HTR-8/SVneo (cell line): Measurements from ENCODE around the gene FHIT.

Experiments used
- DNase-seq: peaks from one replicate; pipeline ENCODE4 v3.0.0; 2011; ENCODE audit warnings: low spot score, mixed read lengths; ENCODE audit not compliant: insufficient read length
- FAIRE-seq: peaks from 2 replicates; lab custom pipeline; 2011; peaks lifted over from hg19 to GRCh38; lab: Jason Lieb, UNC

The FHIT gene

GRCh38 chr3:60294181-60294580 lies 957.1 kb downstream of the FHIT start:
- FAIRE-seq (no peak), DNase-seq (peak; percentile 4)

GRCh38 chr3:60291115-60291514 lies 960.1 kb downstream of the FHIT start:
- FAIRE-seq = no peak

GRCh38 chr3:60290122-60290492 lies 961.1 kb downstream of the FHIT start:
- no peak for FAIRE-seq

More at GRCh38 chr3:60291115-60291514, 960.1 kb downstream of the FHIT start:
- no peak for DNase-seq

DNA sequence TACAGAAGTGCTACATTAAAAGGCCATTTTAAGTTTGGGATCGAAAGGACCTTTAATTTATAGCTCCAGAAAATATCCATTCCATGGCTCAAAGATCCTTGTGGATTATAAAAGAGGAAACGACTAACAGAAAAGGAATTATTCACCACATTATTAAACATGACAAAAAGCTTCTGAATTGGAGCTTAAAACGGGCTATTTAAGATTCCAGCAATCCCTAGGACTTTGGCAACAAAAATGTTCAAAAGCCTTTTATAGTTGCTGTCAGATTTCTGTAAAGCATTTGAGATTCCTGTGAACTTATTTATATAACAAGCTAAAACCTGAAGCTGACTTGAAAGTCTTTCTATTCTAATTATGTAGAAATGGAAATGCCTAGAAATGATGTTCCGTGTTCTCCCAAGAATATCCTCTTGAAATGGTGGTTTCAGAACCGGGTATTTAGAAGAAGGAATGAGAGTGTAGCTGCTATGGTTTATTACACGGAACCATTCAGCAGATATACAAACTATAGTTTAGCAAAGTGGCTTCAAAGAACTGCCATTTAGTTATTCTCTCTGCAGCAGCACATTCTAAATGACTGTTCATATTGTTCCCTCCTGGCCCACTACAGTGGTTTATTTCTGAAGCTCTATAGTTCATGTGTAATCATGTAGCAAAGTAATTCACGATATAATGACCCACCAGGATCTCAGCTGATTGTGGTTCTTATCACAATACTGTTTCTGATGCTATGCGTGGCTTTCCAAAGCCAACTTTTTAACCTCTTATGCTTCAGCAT lies 961.7 kb downstream of the FHIT start:
- FAIRE-seq (no peak), DNase-seq (no peak)

More at GRCh38 chr3:60290122-60290492, 961.1 kb downstream of the FHIT start:
- no peak for DNase-seq

DNA sequence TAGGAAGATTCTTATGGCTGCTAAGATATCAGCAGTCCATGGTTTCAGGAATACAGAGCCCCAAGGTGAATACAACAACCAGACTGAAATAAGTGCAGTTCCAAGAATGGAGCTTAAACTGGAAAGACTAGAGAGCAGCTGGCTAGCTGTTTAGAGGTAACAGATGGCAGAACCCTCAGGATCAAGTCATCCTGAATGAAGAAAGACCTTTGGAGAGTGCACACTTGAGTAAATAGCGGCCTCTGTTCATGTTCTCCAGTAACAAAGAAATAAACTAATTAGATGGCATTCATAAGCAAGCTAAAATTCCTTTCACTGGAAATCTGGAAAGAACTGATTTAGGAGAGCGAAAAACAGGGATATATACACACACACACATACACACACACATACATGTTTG lies 968.4 kb downstream of the FHIT start:
- DNase-seq (no peak), FAIRE-seq (no peak)

GRCh38 chr3:60281970-60282369 lies 969.3 kb downstream of the FHIT start:
- no peak for FAIRE-seq
- DNase-seq = no peak

DNA sequence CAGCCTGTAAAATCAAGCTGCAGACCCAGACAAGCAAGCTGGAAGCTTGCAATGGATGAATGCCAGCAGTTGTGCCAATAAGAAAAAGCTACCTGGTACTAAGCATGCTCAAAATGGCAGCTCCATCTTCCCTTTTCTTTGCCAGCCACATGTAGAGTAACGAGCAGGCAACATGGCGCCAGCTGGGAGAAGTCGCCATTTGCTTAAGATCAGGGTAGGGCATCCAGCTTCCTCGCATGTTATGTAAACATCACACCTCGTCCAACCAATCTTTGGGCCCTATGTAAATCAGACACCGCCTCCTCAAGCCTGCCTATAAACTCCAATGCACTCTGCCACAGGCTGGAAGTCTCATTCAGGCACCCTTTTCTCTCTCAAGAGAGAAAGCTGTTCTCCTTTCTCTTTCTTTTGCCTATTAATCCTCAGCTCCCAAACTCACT lies 973.9 kb downstream of the FHIT start:
- FAIRE-seq (no peak), DNase-seq (no peak)

DNA sequence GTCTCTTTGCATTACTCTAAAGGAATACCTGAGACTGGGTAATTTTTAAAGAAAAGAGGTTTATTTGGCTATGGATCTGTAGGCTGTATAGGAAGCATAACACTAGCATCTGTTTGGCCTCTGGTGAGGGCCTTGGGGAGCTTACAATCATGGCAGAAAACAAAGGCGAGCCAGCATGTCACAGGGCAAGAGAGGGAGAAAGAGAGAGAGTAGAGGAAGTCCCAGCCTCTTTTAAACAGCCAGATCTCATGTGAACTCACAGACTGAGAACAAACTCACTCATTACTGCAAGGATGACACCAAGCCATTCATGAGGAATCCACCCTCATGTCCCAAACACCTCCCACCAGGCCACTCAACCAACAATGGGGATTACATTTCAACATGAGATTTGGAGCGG lies 974.6 kb downstream of the FHIT start:
- no peak for FAIRE-seq
- no peak for DNase-seq

DNA sequence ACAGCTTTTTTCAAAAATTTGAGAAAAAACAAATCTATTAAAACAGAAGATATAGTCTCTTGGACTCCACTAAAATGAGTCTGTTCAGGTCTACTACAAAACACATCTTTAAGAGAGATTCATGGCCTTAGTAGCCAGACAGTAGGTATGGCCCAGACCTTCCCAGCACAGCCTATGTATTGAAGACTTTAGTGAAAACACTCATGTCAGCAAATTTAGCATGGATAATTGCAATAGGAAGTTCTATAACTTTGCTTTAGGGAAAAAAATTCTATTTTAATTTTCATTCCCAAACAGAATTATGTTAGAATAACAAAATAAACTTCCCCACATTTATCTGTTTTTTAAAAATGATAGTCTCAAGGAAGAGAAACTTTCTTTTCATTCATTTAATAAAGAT lies 976.6 kb downstream of the FHIT start:
- no peak for DNase-seq
- no peak for FAIRE-seq

GRCh38 chr3:60274098-60274497 lies 977.2 kb downstream of the FHIT start:
- FAIRE-seq (no peak), DNase-seq (no peak)

GRCh38 chr3:60269829-60270266 lies 981.4 kb downstream of the FHIT start:
- FAIRE-seq (no peak), DNase-seq (no peak)

DNA sequence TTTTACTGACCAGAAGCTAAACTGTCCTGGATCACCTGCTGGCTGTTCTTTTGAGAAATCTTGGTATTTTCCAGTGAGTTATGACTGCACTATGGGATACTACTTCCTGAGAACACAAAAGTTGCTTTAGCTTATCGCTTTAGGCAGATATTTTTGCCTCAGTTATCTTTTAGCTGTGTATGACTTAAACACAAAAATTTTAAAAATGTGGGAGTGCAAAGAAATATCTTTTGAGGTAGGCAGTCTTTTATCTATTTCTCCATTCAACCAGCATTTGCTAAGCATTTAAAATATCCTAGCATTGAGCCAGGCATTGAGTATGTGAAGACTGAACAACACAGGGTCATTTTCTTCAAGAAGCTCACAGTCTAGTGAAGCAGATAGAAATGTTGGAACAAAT lies 981.9 kb downstream of the FHIT start:
- no peak for DNase-seq
- FAIRE-seq = no peak

DNA sequence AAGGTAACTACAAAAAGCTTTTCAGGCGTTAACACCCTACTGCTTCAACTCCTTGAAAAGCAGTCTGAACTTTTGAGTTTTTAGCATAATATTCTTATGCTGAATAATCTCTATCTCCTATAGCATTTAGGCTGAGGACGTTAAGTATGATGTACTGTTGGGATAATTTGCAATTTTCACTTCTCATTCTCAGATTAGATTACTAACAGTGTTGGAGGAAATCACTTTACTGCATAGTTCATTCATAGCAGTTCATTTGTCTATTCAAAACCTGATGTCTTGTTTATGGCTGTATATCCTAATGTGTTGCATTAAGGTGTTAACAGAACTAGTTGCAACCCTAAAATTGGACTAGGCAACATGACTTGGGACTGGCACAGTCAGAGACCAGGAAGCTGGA lies 983.1 kb downstream of the FHIT start:
- FAIRE-seq (no peak), DNase-seq (no peak)

DNA sequence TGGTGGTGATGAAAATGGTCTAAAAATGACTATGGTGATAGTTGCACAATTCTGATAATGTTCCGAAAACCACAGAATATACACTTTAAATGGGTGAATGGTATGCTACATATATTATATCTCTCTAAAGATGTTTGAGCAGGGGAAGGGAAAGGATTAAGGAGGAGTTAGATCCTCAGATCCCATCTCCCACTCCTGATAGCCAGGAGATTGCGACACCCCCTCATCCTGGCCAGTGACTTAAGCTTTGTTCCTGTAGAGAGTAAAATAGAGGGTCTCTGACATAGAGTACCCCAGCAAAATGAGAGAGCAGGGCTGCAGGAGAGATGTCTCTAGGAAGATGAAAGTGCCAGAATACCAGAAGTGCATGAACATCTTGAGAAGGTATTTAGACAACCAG lies 984.8 kb downstream of the FHIT start:
- no peak for FAIRE-seq
- no peak for DNase-seq

DNA sequence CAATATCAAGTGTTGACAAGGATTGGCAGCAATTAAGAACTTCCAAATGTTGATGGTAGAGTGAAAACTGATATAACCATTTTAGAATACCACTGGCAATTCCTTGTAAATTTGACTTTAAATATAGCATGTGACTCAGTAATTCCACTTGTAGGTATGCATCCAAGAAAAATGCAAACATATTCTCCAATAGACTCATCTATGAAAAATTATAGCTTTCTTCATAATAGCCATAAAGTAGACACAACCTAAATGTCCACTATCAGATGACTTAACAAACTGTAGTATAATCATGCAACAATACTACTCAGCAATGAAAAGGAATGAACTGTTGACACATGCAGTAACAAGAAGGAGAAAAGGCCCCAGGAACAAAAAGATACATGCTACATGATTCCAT lies 988.1 kb downstream of the FHIT start:
- FAIRE-seq (no peak), DNase-seq (no peak)

GRCh38 chr3:60262546-60262945 lies 988.7 kb downstream of the FHIT start:
- DNase-seq = no peak
- no peak for FAIRE-seq

DNA sequence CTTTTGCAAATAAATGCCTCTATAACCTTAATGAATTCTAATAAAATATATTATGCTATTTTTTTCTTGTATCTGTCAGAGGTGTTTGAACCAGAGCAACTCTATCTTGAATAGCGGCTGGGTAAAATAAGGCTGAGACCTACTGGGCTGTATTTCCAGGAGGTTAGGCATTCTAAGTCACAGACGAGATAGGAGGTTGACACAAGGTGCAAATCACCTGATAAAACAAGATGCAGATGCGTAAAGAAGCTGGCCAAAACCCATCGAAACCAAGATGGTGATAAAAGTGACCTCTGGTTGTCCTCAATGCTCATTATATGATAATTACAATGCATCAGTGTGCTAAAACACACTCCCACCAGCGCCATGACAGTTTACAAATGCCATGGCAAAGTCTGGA lies 990.7 kb downstream of the FHIT start:
- FAIRE-seq = no peak

GRCh38 chr3:60250810-60251209 lies 1000.4 kb downstream of the FHIT start:
- no peak for FAIRE-seq
- DNase-seq = no peak

More for the DNA sequence above, 990.7 kb downstream of the FHIT start:
- DNase-seq = no peak

DNA sequence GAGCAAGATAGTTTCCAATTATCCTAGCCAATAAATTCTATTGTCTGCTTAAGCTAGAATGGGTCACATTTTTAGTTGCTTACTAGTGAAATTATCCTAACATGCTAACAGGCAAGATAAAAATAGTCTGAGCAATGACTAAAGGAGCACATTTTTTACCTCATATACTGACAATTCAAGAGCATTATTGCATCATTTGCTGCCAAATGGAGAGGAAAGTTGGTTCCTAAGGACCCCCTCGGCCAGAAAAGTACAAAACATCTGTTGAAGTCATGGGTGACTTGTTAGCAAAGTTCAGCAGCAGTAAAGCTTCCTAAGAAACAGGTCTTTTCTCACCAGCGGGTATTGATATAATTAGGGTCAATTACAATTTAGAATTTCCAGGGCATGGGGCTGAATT lies 1001.0 kb downstream of the FHIT start:
- FAIRE-seq (no peak), DNase-seq (no peak)

DNA sequence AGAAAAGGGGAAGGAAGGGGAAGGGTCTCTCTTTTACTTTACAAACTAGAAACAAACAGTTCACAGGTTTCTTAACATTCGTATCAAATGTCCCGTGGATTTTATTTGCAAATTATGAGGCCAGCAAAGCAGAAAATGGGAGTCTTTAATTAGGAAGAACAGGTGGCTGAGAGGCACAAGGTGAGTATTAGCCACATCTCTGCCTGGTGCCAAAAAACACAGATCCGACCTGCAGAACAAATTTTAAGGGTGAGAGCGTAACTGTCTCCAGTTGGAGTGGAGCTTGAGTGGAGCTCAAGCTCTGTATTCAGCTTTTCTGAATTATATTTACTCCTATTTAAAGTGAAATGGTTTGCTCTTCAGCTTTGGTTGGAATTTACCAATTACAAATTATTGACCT lies 1004.9 kb downstream of the FHIT start:
- no peak for DNase-seq
- no peak for FAIRE-seq

DNA sequence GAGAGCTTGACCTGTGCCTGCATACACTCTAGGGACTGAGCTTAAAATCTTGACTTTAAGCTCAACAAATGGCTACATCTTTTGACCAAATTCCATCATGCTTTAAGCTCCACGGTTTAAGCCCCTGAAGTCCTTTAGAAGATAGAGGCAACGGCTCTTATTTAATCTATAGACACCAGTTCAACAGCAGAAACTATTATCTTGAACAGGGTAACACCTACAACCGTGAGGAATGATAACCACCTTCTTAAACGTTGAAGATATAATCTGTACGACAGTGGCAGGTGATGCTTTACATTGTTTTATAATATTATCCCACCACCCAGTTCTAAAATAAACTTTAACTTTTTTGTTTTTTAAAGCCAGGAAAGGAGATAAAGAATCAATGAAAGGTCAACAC lies 1007.8 kb downstream of the FHIT start:
- DNase-seq (no peak), FAIRE-seq (no peak)

DNA sequence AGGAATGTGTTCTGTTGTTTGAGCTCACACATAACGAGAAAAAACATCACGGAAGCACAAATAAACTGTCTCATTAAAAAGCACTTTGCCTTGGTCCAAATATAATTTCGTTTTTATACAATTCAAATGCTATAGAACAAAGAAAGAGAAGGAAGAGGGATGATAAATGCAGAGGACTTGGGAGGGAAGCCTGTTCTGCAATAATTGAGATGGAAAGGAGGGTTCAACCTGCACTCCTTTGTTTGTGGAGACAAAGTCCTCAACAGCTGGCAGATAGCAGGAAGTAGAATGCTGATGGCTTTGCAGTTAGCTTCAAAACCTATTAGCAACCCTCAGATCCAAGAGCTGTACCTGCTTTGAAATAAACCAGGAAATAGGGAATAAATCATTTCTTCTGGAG lies 1010.8 kb downstream of the FHIT start:
- no peak for DNase-seq
- FAIRE-seq = no peak
